ENCODE measurements around the gene NEURL4.
"Not testable (repeated sequence)": the region's sequence is repeated elsewhere in the genome, so short reads cannot be mapped to it uniquely, and the experiment has no call there.

The NEURL4 gene

DNA sequence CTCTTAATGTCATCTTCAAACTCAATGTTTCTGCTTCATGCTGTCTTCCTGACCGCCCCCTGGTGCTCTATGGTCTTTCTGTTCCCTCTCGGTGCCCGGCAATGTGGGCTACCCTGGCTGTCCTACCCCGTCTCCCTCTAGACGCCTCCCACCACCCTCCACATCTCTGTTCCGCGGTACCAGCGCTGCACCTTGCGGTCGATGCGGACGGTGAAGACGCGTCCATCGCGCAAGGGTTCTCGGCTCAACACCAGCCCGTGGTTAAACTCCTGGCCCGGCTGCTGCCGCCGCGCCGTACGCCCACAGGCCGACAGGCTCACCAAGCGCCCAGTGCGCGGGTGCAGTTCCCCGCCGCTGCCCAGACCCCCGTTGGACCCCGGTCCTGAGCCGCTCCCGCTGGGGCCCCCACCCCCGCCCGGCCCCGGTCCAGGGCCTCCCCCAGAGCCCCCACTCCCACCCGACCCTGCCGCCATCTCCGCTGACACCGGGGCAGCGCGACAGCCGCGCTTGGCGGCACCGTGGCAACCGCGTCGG is at the start of gene NEURL4:
NEURL4 (minus strand) TSS at position 496 of the 534 bp plus-strand sequence; CDS start at position 473, 23 bp downstream.
- no peak for DNase-seq

DNA sequence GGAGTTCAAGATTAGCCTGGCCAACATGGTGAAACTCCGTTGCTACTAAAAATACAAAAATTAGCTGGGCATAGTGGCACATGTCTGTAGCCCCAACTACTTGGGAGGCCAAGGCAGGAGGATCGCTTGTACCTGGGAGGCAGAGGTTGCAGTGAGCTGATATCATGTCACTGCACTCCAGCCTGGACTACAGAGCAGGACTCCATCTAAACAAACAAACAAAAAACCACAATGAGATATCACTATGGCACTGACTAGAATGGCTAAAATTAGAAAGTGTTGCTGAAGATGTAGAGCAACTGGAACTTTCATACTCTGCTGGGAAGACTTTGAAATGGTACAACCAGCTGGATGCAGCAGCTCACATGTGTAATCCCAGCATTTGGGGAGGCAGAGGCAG is 45.2 kb upstream of the NEURL4 start:
- DNase-seq: no peak

DNA sequence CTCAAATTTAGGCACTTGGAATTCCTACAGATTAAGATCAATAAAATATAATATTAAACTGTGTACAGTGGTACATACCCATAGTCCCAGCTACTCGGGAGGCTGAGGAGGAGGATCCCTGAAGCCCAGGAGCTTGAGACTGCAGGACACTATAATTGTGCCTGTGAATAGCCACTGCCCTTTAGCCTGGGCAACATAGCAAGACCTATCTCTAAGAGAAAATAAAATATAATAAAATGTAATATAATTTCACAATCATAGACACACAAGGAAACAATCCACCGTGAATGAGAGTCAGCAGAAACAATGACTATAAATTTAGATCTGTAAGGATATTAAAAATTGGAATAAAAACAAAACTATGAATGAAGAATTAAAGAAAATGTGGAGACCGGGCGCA is 41.7 kb upstream of the NEURL4 start:
- DNase-seq: no peak

DNA sequence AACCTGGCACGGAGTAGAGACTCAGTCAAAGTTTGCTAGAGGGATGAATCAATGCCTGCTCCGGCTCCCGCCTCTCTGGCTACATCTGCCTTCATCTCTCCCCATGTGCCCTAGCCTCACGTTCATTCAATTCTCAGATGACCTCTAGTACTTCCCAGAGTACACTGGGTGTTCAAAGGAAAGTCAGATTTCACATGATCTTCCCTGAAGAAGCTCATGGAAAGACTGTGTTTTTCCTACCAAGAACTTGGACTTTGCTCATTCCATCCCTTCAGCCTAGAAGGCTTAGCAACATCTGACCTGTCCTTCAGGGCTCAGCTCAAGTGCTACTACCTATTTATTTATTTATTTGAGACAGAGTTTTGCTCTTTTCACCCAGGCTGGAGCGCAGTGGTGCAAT is 40.7 kb upstream of the NEURL4 start:
- no peak for DNase-seq

DNA sequence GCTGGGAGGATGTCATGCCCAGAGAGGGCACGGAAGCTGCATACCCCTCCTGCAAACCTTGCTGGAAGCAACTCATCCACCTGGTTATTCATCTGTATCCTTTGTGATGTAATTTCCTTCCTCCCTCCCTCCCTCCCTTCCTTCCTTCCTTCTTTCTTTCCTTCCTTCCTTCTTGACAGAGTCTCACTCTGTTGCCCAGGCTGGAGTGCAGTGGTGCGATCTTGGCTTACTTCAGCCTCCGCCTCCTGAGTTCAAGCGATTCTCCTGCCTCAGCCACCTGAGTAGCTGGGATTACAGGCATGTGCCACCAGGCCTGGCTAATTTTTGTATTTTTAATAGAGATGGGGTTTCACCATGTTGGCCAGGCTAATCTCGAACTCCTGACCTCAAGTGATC is 39.5 kb upstream of the NEURL4 start:
- not testable (repeated sequence) for DNase-seq

DNA sequence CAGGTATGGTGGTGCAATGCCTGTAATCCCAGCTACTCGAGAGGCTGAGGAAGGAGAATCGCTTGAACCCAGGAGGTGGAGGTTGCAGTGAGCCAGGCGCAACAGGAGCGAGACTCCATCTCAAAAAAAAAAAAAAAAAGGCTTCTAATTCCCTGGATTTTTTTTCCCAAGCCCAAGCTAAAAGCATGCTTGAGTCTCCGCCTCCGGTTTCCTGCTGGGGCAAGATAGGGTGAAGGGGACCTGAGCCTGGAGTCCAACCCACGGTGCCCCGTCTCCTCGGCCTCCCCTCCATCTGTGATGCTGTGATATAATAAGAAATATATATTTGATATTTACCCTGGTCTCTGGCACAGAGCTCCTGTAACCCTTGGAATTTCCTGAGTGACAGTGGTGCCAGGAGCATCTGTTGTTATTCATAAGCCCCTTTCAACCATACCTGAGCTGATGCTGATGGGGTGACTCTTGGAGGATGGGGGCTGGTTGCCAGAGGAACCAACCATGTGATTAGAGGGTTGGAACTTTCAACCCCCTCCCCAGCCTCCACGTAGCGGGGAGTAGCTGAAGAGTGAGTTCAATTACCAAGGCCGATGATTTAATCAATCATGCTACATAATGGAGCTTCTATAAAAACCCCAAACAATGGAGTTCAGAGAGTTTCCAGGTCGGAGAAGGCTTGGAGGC is 38.9 kb upstream of the NEURL4 start:
- no peak for DNase-seq

DNA sequence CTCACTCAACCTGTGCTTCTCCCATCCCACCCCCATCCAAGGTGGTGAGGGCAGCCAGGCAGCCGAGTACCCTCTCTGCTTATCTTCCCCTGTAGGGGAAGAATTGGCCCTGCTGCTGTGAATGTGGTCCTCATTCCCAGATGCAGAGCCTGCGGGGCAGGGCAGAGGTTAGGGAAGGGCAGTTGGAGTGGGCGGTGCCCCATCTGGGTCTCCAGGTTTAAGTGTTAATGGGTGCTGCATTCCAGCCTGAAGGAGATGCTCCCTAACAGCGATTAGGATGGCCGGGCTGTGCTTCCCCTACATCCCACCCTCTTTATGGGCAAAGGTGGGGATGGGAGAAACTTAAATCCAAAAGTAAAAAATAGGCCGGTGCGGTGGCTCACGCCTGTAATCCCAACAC is 37.9 kb upstream of the NEURL4 start:
- DNase-seq: no peak

DNA sequence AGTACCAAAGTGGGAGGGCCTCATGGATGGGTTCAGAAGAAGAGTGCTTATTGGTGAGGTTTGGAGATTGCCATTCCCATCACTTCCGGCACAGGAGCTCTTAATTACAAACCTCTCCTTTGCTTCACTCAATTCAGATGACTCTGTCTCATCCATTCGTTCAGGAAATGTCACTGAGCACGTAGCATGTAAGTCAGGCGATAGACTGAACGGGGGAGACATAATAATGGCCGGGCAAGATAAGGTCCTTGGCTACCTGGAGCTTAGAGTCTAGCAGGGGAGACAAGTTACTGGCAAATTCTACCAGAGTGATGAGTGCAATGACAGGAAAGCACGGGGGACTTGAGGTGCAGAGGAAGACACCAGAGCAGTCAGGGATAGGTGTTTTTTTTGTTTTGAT is 36.8 kb upstream of the NEURL4 start:
- not testable (repeated sequence) for DNase-seq

DNA sequence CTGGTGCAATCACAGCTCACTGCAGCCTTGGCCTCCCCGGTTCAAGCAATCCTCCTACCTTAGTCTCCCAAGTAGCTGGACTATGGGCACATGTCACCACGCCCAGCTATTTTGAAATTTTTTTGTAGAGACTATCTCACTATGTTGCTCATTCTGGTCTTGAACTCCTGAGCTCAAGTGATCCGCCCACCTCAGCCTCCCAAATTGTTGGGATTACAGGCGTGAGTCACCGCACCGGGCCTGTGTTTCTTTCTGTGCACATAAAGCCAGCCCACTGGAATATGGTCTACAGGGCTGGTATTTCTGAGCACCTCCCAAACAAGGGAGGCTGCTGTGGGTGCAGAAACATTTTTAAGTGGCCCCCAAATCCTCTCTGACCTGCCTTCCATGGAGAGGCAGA is 34.2 kb upstream of the NEURL4 start:
- no peak for DNase-seq

DNA sequence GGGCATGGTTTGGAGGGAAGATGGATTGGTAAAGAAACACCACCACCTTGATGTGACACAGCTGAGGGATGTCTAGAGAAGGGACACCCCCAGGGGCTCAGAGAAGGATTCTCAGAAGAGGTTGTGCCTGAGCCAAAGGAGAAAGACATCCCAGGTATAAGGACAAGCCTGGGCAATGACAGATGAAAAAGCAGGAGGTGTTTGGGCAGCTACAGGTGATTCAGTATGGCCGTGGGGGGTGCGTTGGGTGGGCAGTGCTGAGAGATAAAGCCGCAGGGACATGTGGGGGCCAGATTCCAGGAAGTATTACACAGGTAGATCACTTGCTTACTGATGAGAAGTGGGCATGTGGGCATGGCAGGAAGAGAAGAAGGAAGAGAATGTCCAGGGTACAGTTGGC is 32.8 kb upstream of the NEURL4 start:
- DNase-seq: no peak

DNA sequence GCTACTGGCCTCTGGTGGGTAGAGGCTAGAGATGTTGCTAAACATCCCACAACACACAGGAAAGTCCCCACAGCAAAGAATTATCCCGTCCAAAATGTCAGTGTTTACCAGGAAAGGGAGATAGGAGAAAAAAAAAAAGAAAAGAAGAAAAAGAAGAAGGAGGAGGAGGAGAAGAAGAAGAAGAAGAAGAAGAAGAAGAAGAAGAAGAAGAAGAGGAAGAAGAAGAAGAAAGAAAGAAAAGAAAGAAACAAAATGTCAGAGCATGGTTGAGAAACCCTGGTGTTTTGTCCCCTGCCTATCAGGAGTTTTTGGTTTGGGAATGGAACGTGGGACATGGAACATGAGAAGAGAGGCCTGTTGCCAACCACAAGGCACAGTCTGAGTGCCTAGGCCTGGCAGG is 28.2 kb upstream of the NEURL4 start:
- DNase-seq: no peak

DNA sequence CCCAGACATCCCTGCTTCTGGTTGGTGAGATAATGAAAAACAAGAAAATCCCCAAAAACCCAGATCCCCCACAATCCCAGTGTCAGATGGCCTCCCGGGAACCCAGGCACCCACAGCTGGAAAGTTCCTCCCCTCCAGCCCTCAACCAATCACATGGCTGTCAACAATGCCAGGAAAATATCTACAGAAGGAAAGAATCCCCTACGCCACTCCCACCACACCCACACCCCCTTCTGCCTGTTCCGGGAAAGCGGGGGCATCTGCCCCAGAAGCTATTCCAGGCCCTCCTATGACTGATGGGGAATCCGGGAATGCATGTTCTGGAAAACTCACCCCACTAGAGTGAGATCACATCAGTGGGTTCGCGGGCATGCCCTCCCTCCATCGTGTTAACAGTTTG is 27.6 kb upstream of the NEURL4 start:
- DNase-seq: no peak

DNA sequence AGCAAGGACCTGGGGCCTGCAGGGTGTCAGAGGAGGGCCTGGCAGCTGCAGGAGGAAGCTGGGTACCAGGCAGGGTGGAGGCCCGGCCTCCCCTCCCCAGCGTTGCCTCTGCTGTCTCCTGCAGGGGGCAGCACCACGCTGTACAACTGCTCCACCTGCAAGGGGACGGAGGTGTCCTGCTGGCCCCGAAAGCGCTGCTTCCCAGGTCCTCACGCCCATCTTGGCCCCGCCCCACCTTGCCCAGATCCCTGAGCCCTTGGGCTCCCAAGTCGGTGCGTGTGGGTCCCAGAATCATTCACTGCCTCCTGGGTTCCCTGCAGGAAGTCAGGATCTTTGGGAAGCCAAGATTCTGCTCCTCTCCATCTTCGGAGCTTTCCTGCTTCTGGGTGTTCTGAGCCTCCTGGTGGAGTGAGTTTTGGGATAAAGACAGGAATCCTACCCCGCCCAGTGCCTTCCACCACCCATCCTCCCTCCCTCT is 27.0 kb upstream of the NEURL4 start:
- DNase-seq: no peak

DNA sequence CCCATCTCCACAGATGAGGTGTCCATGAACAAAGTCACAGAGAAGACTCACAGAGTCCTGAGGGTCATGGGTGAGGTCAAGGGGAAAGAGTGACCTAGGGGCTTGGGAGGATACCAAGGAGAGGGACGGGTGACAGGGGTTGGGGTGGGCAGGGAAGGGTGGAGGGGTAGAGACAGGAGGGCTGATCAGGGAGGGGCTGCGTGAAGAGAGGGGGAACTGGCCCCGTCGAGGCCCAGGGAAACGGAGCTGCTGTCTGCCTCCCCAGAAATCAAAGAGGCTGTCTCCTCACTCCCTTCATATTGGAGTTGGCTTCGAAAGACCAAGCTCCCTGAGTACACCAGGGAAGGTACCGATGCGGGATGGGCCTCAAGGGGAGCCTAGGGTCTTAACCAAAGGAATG is 26.4 kb upstream of the NEURL4 start:
- DNase-seq: no peak

DNA sequence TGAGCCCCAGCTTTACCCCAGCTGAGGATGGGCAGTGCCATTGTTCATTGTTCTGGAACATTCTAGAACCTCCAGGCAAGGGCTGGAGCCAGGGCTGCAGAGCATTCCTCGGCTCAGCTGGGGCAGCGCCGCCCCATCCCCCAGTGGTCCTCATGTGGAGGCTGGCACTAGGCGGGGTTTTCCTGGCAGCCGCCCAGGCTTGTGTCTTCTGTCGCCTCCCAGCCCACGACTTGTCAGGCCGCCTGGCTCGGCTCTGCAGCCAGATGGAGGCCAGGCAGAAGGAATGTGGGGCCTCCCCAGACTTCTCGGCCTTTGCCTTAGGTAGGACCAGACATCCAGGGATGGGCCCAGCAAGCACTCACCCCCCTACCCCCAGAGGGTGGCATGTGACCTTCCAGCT is 25.9 kb upstream of the NEURL4 start, which contains the start of gene TMEM95:
TMEM95 (plus strand) TSS at position 104 of the 400 bp plus-strand sequence; CDS start at position 153, 49 bp downstream.
- DNase-seq: no peak

DNA sequence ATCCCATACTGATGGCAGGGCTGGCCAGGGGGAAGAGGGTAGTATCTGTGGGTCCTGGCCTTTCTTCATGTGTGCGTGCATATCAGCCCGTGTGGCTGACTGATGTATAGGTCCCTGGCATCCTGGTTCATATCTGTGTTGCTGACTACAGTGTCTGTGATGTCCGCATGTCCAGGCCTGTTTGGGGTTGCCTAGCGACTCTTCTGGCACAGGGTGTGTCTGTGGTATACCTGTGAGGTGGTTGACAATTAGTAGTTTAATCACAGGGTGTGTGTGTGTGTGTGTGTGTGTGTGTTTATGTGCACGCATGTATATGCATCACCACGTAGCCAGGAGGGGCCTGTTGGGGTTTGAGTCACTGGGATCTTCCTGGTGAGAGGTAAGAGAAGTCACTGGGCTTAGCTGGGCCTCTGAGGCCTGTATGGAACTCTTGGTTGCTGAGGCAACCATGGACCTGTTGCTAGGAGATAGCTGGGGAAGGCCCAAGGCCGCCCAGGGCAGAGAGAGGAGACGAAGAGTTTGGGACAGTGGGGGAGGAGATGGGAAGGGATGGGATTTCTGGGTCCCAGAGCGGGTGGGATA is 25.2 kb upstream of the NEURL4 start:
- no peak for DNase-seq

DNA sequence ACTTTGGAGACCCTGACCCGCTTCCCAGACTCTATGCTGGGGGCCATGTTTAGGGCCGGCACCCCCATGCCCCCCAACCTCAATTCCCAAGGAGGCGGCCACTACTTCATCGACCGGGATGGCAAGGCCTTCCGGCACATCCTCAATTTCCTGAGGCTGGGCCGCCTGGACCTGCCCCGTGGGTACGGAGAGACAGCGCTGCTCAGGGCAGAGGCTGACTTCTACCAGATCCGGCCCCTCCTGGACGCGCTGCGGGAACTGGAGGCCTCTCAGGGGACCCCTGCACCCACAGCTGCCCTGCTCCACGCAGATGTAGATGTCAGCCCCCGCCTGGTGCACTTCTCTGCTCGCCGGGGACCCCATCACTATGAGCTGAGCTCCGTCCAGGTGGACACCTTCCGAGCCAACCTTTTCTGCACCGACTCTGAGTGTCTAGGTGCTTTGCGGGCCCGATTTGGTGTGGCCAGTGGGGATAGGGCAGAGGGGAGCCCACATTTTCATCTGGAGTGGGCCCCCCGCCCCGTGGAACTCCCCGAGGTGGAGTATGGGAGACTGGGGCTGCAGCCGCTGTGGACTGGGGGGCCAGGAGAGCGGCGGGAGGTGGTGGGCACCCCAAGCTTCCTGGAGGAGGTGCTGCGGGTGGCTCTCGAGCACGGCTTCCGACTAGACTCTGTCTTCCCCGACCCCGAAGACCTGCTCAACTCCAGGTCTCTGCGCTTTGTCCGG is 23.9 kb upstream of the NEURL4 start:
- DNase-seq: no peak

DNA sequence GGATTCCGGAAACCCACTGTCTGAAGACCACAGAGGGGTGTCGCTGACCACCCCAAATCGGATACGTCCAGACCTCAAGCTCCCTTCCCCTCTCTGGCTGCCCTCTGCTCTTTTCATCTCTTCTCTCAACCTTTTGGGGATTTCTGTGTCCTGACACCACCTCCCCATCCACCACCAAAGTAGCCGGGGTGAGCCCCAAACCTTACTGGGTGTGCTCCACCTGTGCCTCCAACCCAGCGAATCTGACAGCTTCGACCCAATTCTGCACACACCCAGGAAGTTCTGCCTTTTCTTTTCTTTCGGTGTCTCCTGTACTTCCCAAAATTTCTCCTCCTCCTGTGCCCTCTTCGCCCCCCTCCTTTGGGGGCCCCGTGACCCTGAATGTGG is 23.4 kb upstream of the NEURL4 start:
- no peak for DNase-seq

DNA sequence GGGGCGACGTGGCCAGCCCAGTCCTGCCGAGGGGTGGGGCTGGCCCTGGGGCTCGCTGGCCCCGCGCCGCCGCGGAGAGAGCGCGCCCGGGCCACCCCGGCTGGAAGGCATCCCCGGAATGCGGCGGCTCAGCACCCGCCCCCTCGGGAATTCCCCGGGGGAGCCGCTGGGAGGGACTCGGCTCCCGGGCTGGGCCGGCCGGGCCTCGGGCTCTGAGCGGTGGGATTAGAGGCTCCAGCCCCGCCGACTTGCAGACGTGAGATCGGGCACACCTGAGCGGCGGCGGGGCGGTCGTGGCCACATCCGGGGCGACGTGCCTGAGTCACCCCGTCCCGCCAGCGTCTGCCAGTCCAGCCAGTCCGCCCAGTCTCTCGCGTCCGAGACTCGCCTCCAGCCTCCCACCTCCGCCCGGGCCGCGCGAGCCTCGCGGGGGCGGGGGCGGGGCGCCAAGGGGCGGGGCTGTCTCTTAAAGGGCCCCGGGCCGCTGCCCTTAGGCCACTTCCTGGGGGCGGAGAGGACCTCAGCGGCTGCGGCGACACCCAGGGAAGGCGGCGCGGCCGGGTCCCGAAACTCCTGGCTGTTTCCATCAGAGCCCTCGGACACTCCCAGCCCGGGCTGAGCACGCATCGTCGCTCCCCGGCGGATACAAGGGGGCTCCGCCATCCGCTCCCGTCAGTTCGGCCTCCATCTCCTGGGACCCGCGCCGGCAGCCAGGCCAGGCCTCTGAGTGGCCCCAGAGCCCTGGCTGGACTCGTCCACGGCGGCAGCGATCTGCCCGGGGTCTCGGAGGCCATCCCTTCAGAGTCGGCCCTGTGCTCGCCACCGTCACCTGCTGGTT is 22.7 kb upstream of the NEURL4 start, which contains the start of gene KCTD11:
KCTD11 (plus strand) TSS at position 498 of the 838 bp plus-strand sequence.
- peak; percentile 17 for DNase-seq

DNA sequence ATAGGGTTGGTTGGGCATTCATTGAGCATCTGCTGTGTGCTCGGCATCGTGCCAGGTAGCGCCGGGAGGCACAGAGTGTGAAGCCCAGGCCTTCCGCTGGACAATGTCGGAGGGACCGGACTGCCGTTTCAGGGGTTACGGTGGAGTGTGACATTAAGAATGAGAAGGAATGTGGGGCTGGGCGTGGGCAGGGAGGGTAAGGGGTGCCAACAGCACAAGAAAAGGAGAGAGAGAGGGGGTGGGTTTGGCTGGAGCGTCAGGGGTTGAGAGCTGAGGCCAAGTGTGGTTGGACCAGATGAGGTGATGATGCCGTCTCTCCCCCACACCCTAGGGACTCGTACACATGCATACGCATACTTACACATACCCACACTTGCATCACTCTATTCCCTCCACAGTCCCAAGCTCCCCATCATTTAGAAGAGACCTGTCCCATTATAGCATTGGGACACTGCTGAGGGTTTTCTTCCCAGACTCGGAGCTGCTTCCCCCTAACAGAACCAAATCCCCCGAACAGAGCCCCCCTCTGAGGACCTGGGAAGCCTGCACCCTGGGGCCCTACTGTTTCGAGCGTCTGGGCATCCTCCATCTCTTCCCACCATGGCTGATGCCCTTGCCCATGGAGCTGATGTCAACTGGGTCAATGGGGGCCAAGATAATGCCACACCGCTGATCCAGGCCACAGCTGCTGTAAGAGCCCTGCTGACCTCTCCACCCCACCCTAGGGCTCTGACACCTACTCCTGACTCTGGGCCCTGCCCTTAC is 19.5 kb upstream of the NEURL4 start:
- no peak for DNase-seq

DNA sequence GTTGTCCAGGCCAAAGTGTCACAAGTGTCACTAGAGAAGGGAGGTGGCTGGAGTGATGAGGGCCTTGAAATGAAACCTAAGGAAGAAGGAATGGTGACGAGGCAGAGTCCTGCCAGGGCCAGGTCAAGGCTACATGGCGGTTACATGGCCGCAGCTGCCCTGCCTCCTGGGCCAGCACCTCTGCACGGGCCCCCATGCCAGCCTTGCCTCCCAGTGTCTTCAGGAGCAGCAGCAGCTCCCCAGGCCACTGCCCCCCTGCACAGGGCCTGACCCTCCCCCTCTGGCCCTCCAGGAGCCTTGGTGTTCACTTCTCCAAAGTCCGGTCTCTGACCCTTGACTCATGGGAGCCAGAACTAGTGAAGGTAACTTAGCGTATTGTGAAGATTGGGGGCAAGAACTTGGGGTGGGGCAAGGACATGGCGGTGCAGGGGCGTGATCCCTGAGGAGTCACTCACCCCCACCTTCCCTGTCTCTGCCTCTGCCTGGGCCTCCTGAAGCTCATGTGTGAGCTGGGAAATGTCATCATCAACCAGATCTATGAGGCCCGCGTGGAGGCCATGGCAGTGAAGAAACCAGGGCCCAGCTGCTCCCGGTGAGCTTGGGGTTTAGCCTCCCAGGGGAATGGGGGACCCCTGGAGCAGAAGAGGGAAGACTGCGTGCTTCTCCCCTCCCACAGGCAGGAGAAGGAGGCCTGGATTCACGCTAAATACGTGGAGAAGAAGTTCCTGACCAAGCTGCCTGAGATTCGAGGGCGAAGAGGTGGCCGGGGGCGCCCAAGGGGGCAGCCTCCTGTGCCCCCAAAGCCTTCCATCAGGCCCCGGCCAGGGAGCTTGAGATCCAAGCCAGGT is 18.7 kb upstream of the NEURL4 start:
- DNase-seq: no peak

Measured in NCI-H2227 treated with DMSO at 0.1 percent for 48 hours (cell line).